ENCODE results near the gene UBASH3A. TPM values are rescaled to one million over a fixed set of nuclear protein-coding genes. Genes with fewer than 3 reads are reported as not detected.

Gene UBASH3A
- total RNA-seq, 1 donor from 2014 or later: not detected

DNA sequence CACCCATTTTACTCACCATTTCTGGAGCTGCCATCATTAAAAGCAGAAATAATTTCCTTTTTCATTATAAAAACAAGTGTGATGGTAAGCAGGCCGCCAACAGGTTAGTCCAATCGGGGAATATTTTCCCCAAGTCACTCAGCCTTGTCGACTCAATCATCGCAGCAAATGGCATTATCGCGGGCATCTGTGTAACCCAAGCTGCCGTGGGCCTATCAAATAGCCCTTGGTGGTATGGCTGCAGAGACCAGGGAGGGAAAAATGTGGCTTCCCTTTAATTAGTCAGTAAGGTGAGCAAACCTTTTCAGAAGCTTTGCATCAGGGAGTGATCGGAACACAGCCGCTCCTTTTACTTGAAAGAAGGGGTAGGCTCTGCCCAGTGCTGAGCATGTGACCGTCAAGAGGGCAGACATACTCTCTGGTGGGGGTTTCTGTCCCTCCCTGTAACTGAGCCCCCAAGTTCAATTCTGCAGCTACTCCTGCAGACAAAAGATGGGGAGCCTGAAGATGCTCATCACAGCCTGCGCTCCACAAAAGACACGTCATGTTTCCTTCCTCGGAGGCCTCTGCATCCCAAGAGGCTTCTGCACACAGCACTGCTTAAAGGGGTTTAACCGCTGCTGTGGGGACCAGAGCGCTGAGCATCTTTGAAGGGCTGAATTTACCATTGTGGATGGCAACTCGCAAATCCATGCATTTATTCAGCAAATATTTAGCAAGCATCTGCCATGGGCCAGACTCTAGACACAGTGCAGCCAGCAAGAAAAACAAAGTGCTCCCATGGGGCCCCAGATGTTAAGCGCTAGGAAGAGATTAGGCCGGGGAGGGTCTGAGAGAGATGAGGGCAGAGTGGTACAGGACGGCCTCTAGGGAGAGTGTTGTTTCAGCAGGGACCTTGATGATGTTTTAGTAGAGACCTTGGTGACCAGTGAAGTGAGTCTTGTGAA, 6.6 kb upstream of the UBASH3A start:
- H3K27ac Mint-ChIP-seq: no peak overlapping the region
- no peak for TF ChIP-seq CTCF (IDR thresholded peaks at IDR 0.05; ENCODE audit: unreplicated experiment)

DNA sequence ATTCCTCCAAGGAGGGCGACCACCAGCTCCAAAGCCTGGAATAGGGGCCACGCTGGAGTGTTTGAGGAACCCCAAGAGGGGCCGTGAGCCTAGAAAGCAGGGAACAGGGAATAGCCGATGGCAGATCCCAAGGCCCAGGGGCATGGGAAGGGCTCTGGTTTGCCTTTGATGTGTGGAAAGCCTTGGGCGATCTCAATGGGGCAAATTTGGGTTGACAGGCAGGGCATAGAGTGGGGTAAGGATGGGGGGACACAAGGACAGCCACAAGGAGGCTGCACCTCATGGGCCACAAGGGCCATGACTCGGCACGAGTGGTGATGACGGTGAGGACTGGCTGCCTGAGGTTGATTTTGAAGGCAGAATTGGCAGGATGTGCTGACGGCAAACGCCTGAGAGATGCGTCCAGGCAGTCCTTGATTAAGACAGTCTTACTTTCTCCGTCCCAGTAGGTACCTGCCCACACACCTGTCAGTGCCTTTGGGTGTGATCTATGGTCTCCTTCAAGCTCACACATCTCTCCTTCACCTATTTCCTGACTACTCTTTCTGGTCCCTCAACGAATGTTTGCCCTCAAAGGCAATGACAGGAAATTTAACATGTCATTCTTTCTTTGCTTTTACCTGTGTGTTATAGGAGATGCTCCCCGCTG, 5.8 kb upstream of the UBASH3A start:
- peaks cover 2% of the 10 kb centered on the region for H3K4me1 Mint-ChIP-seq
- H3K27ac Mint-ChIP-seq: no peak overlapping the region
- no peak overlapping the region for H3K4me3 Mint-ChIP-seq
- DNase-seq (ENCODE audit: low spot score in 2 of 2, unreplicated experiment in 2 of 2): no peak
- no peak for TF ChIP-seq CTCF (IDR thresholded peaks at IDR 0.05; ENCODE audit: unreplicated experiment)
- no peaks in the 10 kb centered on the region for H3K27me3 Mint-ChIP-seq (ENCODE audit: low read depth)
- H3K9me3 Mint-ChIP-seq: no peaks in the 10 kb centered on the region
- H3K36me3 Mint-ChIP-seq: no peaks in the 10 kb centered on the region

More for the DNA sequence above, 6.6 kb upstream of the UBASH3A start:
- Mint-ChIP-seq H3K9me3 (no peaks in the 10 kb centered on the region), H3K27me3 (ENCODE audit: low read depth) (no peaks in the 10 kb centered on the region), H3K36me3 (no peaks in the 10 kb centered on the region), H3K4me3 (no peak overlapping the region), H3K4me1 (no peaks in the 10 kb centered on the region)
- no peak for DNase-seq (ENCODE audit: low spot score in 2 of 2, unreplicated experiment in 2 of 2)

DNA sequence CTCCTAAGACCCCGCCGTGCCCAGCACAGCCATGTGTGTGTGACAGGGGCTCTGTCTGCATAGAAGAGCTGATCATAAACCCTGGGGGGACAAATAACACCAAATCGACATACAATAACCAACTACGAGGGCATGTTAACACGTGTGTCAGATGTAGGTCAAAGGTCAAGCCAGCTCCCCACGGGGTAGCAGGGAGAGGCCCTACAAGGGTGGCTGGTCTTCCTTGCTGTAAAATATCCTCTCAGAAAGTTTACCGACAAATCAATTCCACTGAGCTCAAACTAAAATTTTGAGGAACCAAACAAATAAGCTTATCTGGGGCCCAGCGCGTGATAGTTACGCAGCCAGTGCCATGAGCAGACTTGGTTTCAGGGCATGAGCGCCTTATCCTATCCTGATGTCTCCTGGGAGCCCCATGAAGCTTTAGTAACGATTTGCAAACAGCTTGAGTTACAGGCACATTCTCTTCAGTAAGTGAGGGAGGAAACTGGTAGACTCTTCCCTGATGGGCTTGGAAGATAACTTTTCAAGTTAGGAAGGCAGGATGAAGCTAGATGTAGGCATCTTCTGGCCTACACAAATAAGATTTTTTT, 5.2 kb upstream of the UBASH3A start:
- Mint-ChIP-seq H3K4me1 (peaks cover 3% of the 10 kb centered on the region), H3K27ac (no peak overlapping the region), H3K9me3 (no peaks in the 10 kb centered on the region), H3K4me3 (no peak overlapping the region), H3K27me3 (ENCODE audit: low read depth) (no peaks in the 10 kb centered on the region), H3K36me3 (no peaks in the 10 kb centered on the region)
- DNase-seq (ENCODE audit: low spot score in 2 of 2, unreplicated experiment in 2 of 2): no peak
- TF ChIP-seq CTCF (IDR thresholded peaks at IDR 0.05; ENCODE audit: unreplicated experiment): no peak

DNA sequence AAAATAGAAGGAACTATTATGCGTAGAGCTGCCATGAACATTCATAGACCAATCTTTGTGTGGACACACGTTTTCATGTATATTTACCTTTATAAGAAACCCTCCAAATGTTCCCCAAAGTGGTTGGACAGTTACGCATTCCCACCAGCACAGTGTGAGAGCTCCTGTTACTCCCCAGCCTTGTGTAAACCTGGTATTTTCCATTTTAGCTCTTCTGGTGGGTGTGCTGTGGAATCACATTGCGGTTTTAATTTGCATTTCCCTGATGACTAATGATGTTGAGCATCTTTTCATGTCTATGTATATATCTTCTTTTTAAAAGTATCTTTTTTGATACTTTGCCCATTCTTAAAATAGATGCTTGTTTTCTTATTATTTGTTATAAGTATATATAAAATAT, 3.2 kb upstream of the UBASH3A start:
- no peak for TF ChIP-seq CTCF (IDR thresholded peaks at IDR 0.05; ENCODE audit: unreplicated experiment)
- no peaks in the 10 kb centered on the region for H3K27me3 Mint-ChIP-seq (ENCODE audit: low read depth)
- no peaks in the 10 kb centered on the region for H3K36me3 Mint-ChIP-seq
- no peak overlapping the region for H3K4me3 Mint-ChIP-seq
- no peak for DNase-seq (ENCODE audit: low spot score in 2 of 2, unreplicated experiment in 2 of 2)
- no peak overlapping the region for H3K27ac Mint-ChIP-seq
- H3K9me3 Mint-ChIP-seq: no peaks in the 10 kb centered on the region
- peaks cover 4% of the 10 kb centered on the region for H3K4me1 Mint-ChIP-seq

GRCh38 chr21:42401154-42401553, 2.5 kb upstream of the UBASH3A start:
- Mint-ChIP-seq H3K4me3 (no peak overlapping the region), H3K36me3 (no peaks in the 10 kb centered on the region), H3K27me3 (ENCODE audit: low read depth) (no peaks in the 10 kb centered on the region), H3K27ac (no peak overlapping the region), H3K4me1 (peaks cover 4% of the 10 kb centered on the region), H3K9me3 (no peaks in the 10 kb centered on the region)
- TF ChIP-seq CTCF (IDR thresholded peaks at IDR 0.05; ENCODE audit: unreplicated experiment): no peak
- no peak for DNase-seq (ENCODE audit: low spot score in 2 of 2, unreplicated experiment in 2 of 2)
